Measurements from ENCODE around the gene PNMT. TPM values are rescaled to one million over a fixed set of nuclear protein-coding genes. Genes with fewer than 3 reads are reported as not detected.

Gene PNMT
- total and polyA plus RNA-seq, 2 of the 13 experiments (the other 11 are each of a cell fraction or from before 2014, with no cell fraction given): 0.25 TPM; not detected in 1

- TF ChIP-seq SOX6 (IDR thresholded peaks at IDR 0.05) (no peak), SOX6 (CRISPR knock-in tag; IDR thresholded peaks at IDR 0.05) (peak; percentile 75), ZBTB10 (CRISPR knock-in tag; IDR thresholded peaks at IDR 0.05; ENCODE audit: borderline replicate concordance) (peak; percentile 98), ZNF614 (CRISPR knock-in tag; IDR thresholded peaks at IDR 0.05; ENCODE audit: borderline replicate concordance) (peak; percentile 73; the same call in 1 of the 2 replicates), ZFP36 (IDR thresholded peaks at IDR 0.05; ENCODE audit: borderline replicate concordance, low read depth, low read length, partially characterized antibody) (no peak), ZNF180 (CRISPR knock-in tag; IDR thresholded peaks at IDR 0.05; ENCODE audit: borderline replicate concordance, low read depth) (no peak), ATRX (CRISPR knock-in tag; IDR thresholded peaks at IDR 0.05; ENCODE audit: borderline replicate concordance) (no peak), ELK4 (CRISPR knock-in tag; IDR thresholded peaks at IDR 0.05; ENCODE audit: borderline replicate concordance) (no peak), ZNF678 (CRISPR knock-in tag; IDR thresholded peaks at IDR 0.05) (no peak), NRL (CRISPR knock-in tag; IDR thresholded peaks at IDR 0.05; ENCODE audit: borderline replicate concordance) (peak; percentile 38; the same call in 1 of the 2 replicates), ZNF605 (CRISPR knock-in tag; IDR thresholded peaks at IDR 0.05) (peak; percentile 94; the same call in 1 of the 2 replicates), ERF (CRISPR knock-in tag; IDR thresholded peaks at IDR 0.05) (peak; percentile 75; the same call in 1 of the 2 replicates), ARHGAP35 (CRISPR knock-in tag; IDR thresholded peaks at IDR 0.05; ENCODE audit: borderline replicate concordance) (no peak), KLF15 (CRISPR knock-in tag; IDR thresholded peaks at IDR 0.05; ENCODE audit: borderline replicate concordance) (no peak), EZH2 (conservative IDR thresholded peaks at IDR 0.05; ENCODE audit: low read depth, low read length) (no peak), MAFG (CRISPR knock-in tag; IDR thresholded peaks at IDR 0.05) (no peak)
- TF ChIP-seq, protein P1, sequence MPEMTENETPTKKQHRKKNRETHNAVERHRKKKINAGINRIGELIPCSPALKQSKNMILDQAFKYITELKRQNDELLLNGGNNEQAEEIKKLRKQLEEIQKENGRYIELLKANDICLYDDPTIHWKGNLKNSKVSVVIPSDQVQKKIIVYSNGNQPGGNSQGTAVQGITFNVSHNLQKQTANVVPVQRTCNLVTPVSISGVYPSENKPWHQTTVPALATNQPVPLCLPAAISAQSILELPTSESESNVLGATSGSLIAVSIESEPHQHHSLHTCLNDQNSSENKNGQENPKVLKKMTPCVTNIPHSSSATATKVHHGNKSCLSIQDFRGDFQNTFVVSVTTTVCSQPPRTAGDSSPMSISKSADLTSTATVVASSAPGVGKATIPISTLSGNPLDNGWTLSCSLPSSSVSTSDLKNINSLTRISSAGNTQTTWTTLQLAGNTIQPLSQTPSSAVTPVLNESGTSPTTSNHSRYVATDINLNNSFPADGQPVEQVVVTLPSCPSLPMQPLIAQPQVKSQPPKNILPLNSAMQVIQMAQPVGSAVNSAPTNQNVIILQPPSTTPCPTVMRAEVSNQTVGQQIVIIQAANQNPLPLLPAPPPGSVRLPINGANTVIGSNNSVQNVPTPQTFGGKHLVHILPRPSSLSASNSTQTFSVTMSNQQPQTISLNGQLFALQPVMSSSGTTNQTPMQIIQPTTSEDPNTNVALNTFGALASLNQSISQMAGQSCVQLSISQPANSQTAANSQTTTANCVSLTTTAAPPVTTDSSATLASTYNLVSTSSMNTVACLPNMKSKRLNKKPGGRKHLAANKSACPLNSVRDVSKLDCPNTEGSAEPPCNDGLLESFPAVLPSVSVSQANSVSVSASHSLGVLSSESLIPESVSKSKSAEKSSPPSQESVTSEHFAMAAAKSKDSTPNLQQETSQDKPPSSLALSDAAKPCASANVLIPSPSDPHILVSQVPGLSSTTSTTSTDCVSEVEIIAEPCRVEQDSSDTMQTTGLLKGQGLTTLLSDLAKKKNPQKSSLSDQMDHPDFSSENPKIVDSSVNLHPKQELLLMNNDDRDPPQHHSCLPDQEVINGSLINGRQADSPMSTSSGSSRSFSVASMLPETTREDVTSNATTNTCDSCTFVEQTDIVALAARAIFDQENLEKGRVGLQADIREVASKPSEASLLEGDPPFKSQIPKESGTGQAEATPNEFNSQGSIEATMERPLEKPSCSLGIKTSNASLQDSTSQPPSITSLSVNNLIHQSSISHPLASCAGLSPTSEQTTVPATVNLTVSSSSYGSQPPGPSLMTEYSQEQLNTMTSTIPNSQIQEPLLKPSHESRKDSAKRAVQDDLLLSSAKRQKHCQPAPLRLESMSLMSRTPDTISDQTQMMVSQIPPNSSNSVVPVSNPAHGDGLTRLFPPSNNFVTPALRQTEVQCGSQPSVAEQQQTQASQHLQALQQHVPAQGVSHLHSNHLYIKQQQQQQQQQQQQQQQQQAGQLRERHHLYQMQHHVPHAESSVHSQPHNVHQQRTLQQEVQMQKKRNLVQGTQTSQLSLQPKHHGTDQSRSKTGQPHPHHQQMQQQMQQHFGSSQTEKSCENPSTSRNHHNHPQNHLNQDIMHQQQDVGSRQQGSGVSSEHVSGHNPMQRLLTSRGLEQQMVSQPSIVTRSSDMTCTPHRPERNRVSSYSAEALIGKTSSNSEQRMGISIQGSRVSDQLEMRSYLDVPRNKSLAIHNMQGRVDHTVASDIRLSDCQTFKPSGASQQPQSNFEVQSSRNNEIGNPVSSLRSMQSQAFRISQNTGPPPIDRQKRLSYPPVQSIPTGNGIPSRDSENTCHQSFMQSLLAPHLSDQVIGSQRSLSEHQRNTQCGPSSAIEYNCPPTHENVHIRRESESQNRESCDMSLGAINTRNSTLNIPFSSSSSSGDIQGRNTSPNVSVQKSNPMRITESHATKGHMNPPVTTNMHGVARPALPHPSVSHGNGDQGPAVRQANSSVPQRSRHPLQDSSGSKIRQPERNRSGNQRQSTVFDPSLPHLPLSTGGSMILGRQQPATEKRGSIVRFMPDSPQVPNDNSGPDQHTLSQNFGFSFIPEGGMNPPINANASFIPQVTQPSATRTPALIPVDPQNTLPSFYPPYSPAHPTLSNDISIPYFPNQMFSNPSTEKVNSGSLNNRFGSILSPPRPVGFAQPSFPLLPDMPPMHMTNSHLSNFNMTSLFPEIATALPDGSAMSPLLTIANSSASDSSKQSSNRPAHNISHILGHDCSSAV (CRISPR knock-in tag; IDR thresholded peaks at IDR 0.05; ENCODE audit: borderline replicate concordance): no peak
These were observed 6.6 kb downstream of the PNMT start (continued) for GRCh38 chr17:39674702-39675389.
